Osteocyte (in vitro differentiated cells): ENCODE results near the gene IFNA17. TPM values are rescaled to one million over a fixed set of nuclear protein-coding genes. Genes with fewer than 3 reads are reported as not detected.
A peak's percentile ranks its signal among the peaks of the same experiment; 100 is the strongest.
"Not testable (repeated sequence)": the region's sequence is repeated elsewhere in the genome, so short reads cannot be mapped to it uniquely, and the experiment has no call there.

Experiments
- DNase-seq: peaks from one replicate; pipeline ENCODE4 v3.0.0; 2021; ENCODE audit warnings: mixed read lengths; ENCODE audit not compliant: unreplicated experiment; ENCODE audit errors: extremely low spot score
- H3K27ac Mint-ChIP-seq: one replicate; pipeline ENCODE4 v1.8.0; 2021; ENCODE audit warnings: mild to moderate bottlenecking, mixed read lengths; ENCODE audit not compliant: unreplicated experiment
- H3K27me3 Mint-ChIP-seq: one replicate; pipeline ENCODE4 v1.8.0; 2021; ENCODE audit warnings: mixed read lengths; ENCODE audit not compliant: unreplicated experiment
- H3K36me3 Mint-ChIP-seq: one replicate; pipeline ENCODE4 v1.8.0; 2021; ENCODE audit warnings: mixed read lengths; ENCODE audit not compliant: unreplicated experiment
- H3K4me1 Mint-ChIP-seq: one replicate; pipeline ENCODE4 v1.8.0; 2021; ENCODE audit warnings: mixed read lengths; ENCODE audit not compliant: unreplicated experiment
- H3K4me3 Mint-ChIP-seq: one replicate; pipeline ENCODE4 v1.8.0; 2021; ENCODE audit warnings: mild to moderate bottlenecking, moderate library complexity, mixed read lengths; ENCODE audit not compliant: unreplicated experiment
- H3K9me3 Mint-ChIP-seq: one replicate; pipeline ENCODE4 v1.8.0; 2021; ENCODE audit warnings: mixed read lengths; ENCODE audit not compliant: unreplicated experiment
- CTCF ChIP-seq: fragments of 200-600 bp; sonication (generic); IDR thresholded peaks from 2 replicates; pipeline ENCODE4 v1.5.0; 2021; ENCODE audit warnings: antibody characterized with exemption, mild to moderate bottlenecking, moderate library complexity
- total RNA-seq: library from RNA; stranded (reverse); gene quantifications from 2 replicates; pipeline ENCODE4 v1.2.1, GENCODE V29; 2021

IFNA17 gene
- total RNA-seq, 1 donor from 2014 or later, result not detected

GRCh38 chr9:21182810-21183736 lies 44.9 kb downstream of the IFNA17 start:
- H3K27me3 Mint-ChIP-seq, result peaks cover 24% of the 10 kb centered on the region
- H3K4me1 Mint-ChIP-seq, DNase-seq, H3K36me3 Mint-ChIP-seq, H3K27ac Mint-ChIP-seq, H3K9me3 Mint-ChIP-seq, H3K4me3 Mint-ChIP-seq: not testable (repeated sequence)
- peak; percentile 35 for TF ChIP-seq CTCF

Other genes with a start within 250 kb of the IFNA17 start
- 2.4 TPM in 2 replicates for gene HACD4, start 196.6 kb downstream of the IFNA17 start, total RNA-seq
- gene IFNB1, start 150.3 kb downstream of the IFNA17 start, total RNA-seq, result not detected in 2 replicates
- not detected in 2 replicates for gene IFNW1, start 86.4 kb downstream of the IFNA17 start, total RNA-seq
- not detected in 2 replicates for gene IFNA21, start 61.6 kb downstream of the IFNA17 start, total RNA-seq
- not detected in 2 replicates for gene IFNA4, start 40.6 kb downstream of the IFNA17 start, total RNA-seq
- gene IFNA7, start 26.0 kb downstream of the IFNA17 start, total RNA-seq, result not detected in 2 replicates
- gene IFNA10, start 21.1 kb downstream of the IFNA17 start, total RNA-seq, result not detected in 2 replicates
- gene IFNA16, start 10.9 kb downstream of the IFNA17 start, total RNA-seq, result not detected in 2 replicates
- not detected in 2 replicates for gene IFNA14, start 11.8 kb upstream of the IFNA17 start, total RNA-seq
- not detected in 2 replicates for gene IFNA5, start 77.1 kb upstream of the IFNA17 start, total RNA-seq
- gene KLHL9, start 107.2 kb upstream of the IFNA17 start, total RNA-seq, result 33.6 and 35.2 TPM in 2 replicates
- gene IFNA6, start 122.7 kb upstream of the IFNA17 start, total RNA-seq, result not detected in 2 replicates
- gene IFNA13, start 139.8 kb upstream of the IFNA17 start, total RNA-seq, result not detected in 2 replicates
- not detected in 2 replicates for gene IFNA2, start 157.2 kb upstream of the IFNA17 start, total RNA-seq
- gene IFNA8, start 180.9 kb upstream of the IFNA17 start, total RNA-seq, result not detected in 2 replicates
- gene IFNA1, start 212.2 kb upstream of the IFNA17 start, total RNA-seq, result not detected in 2 replicates